ENCODE results near the gene DLL3.

Gene DLL3

DNA sequence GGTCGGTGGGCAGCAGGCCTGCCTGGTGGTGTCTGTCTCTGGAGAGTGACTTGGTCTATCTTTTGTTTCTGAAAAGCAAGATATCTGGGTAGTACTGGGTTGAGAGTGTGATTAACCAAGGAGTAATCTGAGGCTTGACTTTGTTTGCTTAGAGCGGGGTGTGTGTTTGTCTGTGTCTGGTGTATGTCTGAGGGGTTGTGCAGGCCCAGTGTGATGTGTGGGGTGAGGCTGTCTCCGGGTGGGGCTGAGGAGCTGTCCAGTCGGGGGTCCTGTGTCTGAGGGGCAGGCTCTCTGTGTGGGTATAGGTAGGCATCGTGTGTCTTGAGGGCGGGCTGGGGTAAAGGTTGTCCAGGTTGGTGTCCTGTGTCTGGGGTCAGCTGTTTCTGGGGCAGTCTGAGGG lies 29.2 kb upstream of the DLL3 start:
- TF ChIP-seq, protein P1, sequence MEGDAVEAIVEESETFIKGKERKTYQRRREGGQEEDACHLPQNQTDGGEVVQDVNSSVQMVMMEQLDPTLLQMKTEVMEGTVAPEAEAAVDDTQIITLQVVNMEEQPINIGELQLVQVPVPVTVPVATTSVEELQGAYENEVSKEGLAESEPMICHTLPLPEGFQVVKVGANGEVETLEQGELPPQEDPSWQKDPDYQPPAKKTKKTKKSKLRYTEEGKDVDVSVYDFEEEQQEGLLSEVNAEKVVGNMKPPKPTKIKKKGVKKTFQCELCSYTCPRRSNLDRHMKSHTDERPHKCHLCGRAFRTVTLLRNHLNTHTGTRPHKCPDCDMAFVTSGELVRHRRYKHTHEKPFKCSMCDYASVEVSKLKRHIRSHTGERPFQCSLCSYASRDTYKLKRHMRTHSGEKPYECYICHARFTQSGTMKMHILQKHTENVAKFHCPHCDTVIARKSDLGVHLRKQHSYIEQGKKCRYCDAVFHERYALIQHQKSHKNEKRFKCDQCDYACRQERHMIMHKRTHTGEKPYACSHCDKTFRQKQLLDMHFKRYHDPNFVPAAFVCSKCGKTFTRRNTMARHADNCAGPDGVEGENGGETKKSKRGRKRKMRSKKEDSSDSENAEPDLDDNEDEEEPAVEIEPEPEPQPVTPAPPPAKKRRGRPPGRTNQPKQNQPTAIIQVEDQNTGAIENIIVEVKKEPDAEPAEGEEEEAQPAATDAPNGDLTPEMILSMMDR (conservative IDR thresholded peaks at IDR 0.05; ENCODE audit: low read depth, low read length) = no peak
- H3K4me3 ChIP-seq (ENCODE audit: low read depth, low read length) = no peak overlapping the region
- no peak for DNase-seq (ENCODE audit: low read depth)

DNA sequence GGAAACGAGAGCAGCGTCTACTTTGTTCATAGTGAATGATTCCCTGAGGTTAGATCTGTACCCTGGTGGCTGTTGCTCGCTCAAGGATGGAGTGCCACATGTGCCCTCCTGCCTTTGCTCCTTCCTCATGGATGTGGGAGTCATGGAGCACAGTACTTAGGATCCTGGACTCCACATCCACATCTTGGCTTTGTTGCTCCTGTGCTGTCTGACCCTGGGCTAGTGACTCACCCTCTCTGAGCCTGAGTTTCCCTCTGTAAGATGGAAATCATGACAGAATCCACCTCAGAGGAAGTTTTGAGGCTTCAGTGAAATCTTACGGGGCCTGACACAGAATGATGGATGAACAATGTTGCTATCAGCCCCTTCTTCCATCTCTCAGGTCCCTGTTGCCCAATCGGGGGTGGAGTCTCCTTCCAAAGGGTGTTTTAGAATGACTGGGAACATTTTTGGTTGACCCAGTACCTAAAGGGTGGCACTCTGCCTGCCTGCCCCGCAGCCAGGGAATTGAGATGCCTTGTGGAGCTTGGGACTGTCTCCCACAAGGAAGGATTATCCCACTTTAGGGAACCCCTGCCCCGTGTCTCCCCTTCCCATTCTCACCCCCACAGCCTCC lies 27.9 kb upstream of the DLL3 start:
- TF ChIP-seq, protein P1 (conservative IDR thresholded peaks at IDR 0.05; ENCODE audit: low read depth, low read length) = no peak
- DNase-seq (ENCODE audit: low read depth) = no peak
- H3K4me3 ChIP-seq (ENCODE audit: low read depth, low read length) = no peak overlapping the region

DNA sequence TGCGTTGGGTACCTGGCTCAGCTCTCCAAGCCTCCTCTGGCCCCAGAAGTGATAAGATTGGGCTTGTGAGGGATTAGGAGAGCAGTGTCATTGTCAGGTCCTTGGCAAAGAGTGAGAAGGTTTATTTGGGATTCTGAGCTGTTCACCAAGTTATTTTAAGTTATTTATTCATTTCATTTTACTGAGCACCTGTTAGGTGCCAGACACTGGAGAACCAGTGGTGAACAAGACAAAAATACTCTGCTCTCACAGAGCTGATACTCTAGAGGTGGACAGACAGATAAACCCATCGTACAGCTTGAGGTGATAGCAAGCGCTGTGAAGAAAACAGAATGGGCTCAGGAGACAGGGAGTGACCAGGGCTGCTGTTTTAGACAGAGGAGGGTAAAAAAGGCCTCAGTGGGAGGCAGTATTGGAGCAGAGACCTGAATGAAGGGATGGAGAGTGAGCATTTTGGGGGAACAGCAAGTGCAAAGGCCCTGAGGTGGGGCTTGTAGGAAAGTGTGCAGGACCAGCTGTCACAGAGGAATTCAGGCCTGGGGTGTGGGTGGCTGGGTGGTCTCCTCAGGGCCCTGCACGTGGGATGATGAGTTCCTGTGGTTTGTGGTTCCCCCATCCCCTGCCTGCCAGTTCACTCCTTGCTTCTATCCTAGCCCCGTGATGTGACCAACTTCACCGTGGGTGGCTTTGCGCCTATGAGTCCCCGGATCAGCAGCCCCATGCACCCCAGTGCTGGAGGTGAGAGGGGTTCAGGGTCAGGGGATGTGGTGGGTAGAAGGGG lies 26.8 kb upstream of the DLL3 start:
- DNase-seq (ENCODE audit: low read depth) = no peak
- TF ChIP-seq, protein P1 (conservative IDR thresholded peaks at IDR 0.05; ENCODE audit: low read depth, low read length) = no peak
- H3K4me3 ChIP-seq (ENCODE audit: low read depth, low read length) = no peak overlapping the region

DNA sequence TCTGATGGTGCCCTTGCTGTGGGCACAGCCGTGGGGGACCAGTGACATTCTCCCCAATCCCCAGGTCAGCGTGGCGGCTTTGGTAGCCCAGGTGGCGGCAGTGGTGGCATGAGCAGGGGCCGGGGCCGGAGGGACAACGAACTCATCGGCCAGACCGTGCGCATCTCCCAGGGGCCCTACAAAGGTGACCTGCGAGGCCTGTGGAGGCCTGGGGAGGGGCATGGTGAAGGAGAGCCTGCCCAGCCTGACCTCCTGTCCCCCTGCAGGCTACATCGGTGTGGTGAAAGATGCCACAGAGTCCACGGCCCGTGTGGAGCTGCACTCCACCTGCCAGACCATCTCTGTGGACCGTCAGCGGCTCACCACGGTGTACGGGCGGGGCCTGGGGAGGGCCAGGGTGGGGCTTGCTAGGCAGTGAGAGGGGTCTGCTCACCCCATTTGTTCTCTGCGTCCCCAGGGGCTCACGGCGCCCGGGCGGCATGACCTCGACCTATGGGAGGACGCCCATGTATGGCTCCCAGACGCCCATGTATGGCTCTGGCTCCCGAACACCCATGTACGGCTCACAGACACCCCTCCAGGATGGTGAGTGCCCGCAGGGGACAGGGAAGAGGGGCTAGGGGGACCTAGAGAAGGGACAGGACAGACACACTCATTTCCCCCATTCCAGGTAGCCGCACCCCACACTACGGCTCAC lies 25.9 kb upstream of the DLL3 start:
- TF ChIP-seq, protein P1 (conservative IDR thresholded peaks at IDR 0.05; ENCODE audit: low read depth, low read length) = no peak
- no peak overlapping the region for H3K4me3 ChIP-seq (ENCODE audit: low read depth, low read length)
- no peak for DNase-seq (ENCODE audit: low read depth)

DNA sequence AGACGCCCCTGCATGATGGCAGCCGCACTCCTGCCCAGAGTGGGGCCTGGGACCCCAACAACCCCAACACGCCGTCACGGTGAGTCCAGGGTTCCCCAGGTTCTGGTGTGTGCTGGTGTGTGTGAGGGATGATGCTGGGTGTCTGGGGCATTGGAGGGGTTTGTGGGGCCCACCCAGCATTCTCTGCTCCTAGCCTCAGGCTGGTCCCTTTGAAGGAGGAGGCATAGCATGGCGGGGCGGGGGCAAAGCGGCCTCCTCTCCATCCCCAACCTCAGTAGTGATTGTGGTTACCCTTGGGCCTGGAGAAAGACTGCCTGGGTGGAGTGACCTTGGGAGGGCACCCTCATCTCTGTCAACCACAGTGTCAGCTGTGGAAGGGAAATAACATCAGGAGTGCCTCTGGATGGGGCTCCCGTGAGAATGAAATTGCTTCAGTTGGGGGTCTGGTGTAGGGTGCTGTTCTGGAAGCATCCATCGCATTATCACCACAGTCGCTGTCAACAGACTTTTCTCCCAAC lies 25.2 kb upstream of the DLL3 start:
- H3K4me3 ChIP-seq (ENCODE audit: low read depth, low read length) = no peak overlapping the region
- TF ChIP-seq, protein P1 (conservative IDR thresholded peaks at IDR 0.05; ENCODE audit: low read depth, low read length) = no peak
- DNase-seq (ENCODE audit: low read depth) = no peak

DNA sequence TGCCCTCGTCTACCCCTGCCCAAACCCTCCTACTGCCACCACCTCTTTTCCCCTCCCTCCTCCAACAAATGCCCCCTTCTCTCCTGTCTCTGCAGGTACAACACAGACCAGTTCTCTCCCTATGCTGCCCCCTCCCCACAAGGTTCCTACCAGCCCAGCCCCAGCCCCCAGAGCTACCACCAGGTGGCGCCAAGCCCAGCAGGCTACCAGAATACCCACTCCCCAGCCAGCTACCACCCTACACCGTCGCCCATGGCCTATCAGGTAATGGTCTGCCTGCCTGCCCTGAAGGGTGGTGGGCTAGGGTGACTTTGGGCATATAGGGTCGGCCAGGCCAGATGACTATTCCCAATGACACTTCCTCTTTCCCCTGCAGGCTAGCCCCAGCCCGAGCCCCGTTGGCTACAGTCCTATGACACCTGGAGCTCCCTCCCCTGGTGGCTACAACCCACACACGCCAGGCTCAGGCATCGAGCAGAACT lies 24.6 kb upstream of the DLL3 start:
- peak; percentile 47 for DNase-seq (ENCODE audit: low read depth)
- H3K4me3 ChIP-seq (ENCODE audit: low read depth, low read length) = no peak overlapping the region
- TF ChIP-seq, protein P1 (conservative IDR thresholded peaks at IDR 0.05; ENCODE audit: low read depth, low read length) = peak; percentile 90

All from choroid plexus epithelial cell (primary cell).